GM19395 (cell line): Measurements from ENCODE around the gene C1QA.

Experiments
- ATAC-seq: cut with Tn5 transposase; IDR thresholded peaks from one replicate; pipeline ENCODE4 v1.9.1; 2021; ENCODE audit warnings: mild to moderate bottlenecking, moderate library complexity; ENCODE audit not compliant: unreplicated experiment

C1QA gene

DNA sequence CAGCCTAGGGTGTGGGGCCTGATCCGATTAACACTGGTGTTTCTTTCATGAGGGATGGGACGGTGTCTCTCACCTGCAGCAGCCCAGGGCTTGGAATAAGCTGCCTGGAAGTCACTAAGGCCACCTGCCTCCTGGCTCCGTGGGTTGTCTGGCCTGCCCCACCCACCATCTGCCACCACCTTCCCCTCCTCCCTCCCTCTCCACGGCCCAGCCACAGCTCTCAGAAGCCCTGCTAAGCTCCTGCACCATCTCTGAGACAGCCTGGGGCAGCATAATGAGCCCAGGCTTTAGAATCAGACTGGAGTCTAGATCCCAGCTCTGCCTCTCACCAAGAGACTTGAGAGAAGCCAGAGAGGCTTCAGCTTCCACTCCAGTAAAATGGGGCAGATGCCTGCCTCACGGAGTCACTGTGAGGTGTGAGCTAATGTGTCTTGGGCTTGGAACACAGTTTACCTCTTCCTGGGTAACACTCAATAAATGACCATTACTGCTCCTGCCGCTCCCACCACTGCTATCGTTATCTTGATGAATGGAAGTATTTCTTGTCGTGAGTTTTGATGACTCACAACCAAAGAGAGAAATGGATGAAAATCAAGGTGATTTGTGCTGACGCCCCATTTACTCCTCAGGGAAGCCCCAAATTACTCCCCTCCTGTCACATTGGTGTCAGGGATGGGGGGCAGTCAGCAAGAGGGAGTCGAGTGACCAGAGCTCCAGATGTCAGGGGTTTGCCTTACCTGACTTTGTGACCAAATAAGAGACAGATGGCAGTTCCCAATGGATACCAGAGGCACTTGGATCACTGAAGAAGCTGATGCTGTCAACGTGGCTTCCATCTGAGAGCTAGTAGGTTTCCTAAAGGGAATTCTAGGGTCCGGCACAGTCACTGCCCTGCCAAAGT is 23.5 kb upstream of the C1QA start:
- no peak for ATAC-seq

DNA sequence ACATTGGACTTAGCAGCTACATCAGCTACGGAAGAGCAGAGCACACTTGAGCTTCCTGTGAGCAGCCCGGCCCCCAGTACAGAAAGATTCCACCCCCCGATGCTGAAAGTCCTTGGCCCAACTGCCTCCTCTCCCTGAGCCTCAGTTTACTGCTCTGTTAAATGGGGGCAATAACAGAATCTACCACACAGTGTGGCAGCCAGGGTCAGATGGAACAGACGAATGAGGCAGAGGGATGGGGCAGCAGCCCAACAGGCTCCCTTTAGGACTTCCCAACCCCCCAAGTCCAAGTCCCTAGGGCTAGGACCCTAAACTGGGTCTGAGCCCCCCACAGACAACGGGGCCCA is 22.9 kb upstream of the C1QA start:
- no peak for ATAC-seq

DNA sequence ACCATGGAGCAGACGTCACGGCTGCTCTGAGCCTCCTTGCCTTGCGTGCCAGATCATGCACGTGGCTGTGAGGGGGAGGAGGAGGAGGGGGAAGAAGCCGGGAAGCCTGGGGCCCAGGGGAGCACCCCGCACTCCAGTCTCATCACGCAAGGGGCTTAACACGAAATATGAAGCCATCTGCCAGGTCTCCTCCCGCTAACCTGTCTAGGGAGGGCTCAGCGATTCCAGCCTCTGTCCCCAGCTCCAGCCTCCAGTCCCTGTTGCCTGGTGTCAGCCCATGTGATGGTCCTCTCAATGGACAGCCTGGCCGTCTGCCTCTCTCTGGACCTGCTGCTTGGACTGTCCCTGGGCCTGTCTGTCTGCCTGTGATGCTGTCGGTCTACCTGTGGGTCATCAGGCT is 22.5 kb upstream of the C1QA start:
- no peak for ATAC-seq

DNA sequence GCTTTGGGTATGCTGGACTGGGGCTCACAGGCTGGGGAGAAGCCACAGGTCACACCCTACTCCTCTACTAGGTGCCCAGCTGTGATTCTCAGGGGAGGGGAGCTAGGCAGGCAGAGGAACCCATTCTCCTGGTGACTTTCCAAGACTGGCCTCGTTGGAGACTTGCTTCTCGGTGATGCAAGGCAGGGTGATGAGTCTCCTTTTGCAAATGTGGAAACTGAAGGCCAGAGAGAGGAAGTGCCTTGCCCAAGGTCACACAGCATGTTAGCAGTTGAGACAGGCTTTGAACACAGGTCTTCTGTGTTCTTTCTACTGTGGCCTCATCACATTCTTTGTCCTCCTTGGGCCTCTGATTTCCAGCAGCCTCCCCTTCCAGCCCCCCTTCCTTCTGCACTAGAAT is 20.5 kb upstream of the C1QA start:
- no peak for ATAC-seq

DNA sequence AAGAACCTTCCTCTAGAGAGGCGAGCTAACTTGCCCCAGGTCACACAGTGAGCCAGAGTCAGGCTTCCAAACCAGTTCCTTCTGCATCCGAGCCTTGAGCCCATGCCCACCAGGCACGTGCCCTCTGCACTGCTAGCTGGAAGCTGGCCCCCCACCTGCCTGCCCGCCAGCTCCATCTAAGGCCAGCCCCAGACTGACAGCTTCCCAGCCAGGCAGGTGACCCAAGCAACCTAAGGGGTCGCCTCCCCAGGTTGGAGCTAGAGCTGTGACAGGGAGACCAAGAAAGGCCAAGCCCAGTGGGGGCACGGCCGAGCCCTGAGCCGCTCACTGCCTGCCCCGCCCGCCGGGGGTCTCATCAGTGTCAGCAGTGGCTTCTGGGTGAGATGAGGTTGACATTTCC is 19.9 kb upstream of the C1QA start:
- no peak for ATAC-seq

DNA sequence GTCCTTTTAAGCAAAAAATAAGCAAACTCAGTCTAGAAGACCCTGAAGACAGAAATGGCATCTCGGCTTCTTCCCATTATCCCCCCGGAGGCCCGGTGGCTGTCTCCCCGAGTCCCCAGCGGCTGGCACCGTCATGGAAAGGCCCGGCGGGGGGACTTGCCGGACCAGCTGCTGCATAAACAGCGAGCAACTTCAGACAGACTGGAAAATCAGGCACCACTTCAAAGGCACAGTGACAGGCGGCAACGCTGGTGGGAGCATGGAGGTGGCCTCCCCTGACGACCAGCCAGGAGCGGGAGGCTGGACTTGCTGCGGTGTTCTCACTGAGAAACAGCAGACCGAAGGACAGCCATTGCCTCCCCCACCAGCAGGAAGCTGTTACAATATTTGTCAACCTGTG is 18.4 kb upstream of the C1QA start:
- ATAC-seq = no peak

DNA sequence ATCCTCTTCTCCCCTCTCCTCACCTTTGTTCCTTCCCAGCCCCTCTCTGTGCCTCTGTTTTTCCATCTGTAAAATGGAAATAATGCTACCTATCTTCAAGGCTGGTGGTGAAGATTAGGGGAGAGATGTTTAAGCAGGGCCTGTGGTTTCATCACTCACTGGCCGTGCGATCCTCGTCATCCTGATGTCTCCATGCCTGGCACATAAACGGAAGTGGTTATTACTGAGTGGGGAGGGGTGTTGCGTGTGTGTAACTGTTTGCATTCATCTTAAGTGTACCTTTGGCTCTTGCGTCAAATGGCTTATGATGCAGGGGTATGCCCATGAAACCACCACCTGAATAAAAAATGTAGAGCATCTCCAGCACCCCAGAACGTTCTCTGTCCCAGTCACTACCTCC is 17.2 kb upstream of the C1QA start:
- no peak for ATAC-seq

DNA sequence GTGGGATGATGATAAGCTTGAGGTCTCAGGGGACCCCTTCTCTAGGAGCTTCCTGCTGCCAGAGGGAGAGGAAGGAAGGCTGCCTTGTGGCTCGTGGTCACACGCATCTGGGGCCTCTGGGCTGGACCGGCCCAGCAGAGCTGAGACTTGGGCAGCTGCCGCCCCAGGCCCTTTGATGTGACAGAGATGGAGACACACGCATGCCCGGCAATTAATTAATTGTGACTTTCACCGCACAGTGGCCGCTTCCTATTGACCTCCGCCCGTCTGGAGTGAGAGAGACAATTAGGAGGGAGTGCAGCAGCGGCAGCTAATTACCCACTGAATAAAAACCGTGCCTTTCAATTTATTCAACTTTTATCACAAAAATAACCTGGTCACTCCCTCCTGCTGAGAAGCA is 16.6 kb upstream of the C1QA start:
- ATAC-seq = no peak

DNA sequence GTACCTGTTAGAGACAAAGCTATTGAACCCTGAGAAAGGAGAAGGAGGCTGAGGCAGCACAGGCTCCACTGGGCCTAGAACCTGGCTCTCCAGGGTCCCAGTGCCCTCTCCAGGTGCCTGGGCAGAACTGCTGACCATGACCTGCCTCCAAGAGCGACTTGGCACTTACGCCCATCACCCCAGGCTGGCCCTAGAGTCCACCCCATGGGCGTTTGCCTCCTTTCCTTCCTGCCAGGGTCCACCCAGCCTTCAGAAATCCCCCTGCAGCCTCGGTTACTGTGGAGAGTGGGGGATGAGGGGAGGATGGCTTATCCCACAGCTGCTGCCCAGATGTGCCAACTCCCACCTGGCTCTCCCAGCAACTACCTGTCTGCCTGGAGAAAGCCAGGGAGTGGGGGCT is 14.7 kb upstream of the C1QA start:
- ATAC-seq = no peak

DNA sequence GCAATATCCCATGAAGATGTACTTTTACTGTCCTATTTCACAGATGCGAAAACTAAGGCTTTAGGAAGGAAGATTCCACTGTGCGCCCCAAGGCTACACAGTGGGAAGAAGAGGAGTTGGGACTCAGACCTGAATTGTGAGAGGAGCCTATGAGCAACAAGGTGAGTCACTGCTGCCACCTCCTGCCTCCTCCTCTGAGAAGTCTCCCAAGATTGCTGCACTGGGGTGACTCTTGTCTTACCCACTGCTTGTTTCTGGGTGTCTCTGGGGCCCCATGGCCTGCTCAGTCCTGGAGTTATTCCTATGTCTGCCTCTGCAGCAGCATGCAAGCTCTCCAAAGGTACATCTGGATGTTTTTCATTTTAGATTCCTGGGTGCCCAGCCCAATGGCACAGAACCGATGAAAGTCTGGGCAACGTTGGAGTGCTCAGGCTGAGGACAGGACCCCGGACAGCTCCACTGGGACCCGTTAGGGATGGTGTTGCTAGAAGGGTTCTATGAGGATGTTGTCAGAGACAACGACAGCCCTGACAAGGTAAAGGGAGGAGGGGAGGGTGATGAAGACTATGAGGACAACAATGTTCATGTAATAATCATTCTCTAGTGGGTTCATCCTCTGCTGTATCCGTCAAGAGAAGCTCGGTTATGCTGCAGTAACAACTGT is 11.0 kb upstream of the C1QA start:
- ATAC-seq = no peak

DNA sequence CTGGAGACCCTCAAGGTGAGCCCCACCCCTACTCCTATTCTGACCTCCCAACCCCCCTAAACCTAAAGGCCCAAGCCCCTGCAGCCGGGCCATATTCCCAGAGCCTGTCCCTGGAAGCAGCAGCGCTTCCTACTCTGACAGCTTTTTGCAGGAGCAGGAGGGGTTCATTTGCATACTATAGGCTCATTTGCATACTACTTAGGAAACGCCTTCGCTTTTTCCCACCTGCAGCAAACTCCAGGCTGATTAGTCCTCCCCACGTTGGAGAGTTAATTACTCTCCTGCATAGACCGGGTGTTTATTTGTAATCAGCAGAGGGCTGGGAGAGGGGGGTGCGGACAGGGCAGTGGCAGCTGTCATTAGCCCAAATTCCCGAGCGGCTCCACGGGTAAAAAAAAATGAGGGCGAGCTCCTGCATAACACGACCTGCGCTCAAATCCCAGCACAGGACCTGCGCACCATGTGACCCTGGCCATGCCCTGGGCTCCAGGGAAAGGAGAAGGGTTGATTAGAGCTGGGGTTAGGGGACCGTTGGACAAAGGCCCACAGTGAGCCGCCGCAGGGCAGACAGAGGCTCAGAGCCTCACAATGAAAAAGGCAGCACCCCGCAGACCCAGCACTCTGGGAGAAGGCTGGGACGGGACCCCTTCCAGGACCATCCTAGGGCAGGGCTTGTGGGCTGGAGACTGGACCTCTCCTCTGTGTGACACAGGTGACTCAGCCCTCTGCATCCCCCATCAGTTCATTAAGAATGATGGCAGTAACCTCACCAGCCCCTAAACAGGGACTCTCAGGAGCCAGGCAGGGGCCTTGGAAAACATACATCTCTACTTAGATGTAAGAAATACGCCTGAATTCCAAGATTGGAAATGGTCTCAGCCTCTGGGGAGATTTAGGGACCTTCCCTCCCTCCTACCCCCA is 9.9 kb upstream of the C1QA start:
- no peak for ATAC-seq

DNA sequence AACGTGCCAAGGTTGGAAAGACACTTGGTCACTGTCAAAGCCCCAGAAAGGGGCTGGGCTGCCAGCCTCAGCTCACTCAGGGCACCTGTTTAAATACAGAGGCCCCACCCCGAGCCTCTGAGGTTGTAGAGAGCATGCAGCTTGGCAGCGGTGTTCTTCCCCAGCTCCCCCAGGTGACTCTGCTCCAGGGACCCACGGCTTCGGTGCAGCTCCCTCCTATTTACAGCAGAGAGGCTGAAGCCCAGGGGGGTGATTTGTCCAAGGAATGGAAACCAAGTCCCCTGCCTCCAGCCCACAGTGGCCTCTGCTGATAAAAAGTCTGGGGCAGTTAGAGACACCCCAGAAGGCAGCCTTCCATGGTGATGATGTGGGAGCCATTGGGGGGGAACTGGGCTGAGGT is 9.1 kb upstream of the C1QA start:
- no peak for ATAC-seq

DNA sequence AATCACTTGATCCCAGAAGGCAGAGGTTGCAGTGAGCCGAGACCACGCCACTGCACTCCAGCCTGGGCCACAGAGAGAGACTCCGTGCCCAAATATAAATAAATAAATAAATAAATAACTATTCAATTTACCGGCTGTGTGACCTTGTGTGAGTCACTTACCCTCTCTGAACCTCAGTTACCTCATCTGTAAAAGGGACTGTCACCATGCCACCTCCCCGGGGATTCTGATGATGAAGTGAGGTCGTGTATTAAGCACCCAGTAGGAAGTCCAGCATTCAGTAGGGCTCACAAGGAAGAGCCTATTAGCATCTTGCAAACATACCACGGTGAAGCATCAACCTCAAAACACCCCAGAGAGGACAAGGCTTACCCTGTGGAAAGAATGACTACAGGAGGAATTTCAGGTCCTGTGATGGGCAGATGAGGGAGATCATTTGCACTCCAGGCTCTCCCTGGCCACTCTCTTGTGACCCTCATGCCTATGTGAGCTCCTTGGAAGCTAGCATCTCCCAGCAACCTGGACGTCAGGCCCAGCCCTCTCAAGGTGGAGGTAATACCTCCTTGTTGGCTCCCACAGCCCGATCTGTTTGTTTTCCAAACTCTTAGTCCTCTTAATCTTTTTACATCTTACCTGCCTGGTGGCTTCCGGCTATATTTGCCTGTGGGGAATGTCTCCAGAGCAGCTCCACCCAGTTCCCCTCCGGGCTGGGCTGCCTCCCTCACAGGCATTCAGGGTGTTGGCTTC is 7.6 kb upstream of the C1QA start:
- ATAC-seq = no peak

DNA sequence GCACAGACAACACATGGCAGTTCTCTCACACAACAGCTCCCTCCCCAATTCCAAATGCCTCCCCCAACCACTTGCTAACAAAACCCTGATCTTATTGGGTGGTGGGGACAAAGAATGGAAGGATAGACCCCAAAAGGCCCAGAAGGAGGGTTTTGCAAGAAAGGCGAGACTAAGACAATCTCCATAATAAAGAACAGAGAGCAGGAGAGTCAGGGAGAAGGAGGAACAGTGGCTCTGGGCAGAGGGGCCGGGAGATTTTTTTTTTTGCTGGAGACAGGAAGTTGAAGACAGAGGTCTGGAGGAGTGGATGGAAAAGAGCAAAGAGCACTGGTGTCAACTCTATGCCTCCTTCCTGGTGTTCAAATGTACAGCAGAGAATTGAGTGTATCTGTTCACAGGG is 6.5 kb upstream of the C1QA start:
- ATAC-seq = no peak

DNA sequence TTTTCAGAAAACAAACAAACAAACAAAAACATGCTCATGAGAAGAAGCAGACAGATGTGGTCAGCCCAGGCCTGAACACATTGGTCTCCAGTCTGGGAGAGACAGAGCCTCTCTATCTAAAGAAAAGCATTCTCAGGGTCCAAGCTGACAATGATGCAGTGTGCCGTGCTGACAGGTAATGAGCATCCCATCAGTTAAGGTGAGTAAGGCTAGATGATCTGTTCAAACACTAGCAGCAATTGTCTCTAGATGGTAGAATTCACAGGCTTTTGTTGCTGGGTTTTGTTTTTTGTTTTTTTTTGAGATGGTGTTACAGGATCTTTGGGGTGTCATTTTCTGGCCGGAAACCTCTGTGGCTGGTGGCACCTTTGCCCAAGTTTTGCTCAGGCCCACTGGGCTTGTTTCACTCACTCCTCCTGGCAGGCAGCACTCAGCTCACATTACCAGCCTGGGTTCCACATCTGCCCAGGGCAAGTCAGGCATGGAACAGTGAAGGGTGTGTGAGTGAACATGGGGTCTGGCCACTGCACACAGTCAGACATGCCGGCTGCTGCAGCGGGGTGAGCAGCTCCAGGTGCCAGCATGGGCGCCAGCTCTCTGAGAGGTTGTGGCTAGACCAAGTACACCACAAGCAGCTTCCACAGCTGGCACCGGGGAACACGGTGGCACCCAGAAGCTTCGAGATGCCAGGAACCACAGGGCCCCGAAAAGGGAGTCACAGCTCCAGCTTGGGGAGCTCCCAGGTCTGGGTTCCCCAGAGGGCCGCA is 2.5 kb upstream of the C1QA start:
- ATAC-seq = no peak

DNA sequence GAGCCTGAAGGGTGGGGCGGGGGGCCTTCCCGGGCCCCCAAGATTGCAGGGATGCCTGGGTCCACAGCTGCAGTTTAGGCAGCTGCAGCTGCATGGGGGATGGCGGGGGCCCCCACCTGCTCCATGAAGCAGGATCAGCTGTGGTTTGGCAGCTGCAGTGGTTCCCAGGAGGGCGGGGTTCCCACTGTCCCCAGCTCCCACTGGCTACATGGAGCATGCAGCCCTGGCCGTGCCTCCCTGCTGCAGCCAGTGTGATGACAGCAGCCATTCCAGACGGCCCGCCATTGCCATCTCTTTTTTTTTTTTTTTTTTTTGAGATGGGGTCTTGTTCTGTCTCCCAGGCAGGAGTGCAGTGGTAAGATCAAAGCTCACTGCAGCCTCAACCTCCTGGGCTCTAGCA is 992 bp upstream of the C1QA start:
- ATAC-seq = no peak

DNA sequence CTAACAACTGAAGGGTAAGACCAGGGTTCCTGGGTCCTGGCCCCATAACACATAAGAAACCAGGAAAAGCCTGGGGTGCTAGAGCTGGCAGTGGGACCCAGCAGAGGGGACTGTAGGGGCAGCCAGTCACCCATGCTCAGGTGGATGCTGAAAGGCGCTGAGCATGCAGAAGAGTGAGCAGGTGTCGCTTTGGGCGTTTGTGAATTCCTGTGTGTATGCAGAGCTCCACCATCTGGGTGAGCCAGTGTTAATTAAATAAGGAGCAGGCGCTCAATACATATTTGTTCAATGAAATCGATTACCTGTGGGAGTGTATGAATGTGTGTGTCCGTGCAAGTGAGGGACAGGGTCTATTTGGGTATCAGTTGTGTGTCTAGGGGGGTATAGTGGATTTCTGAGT is 499 bp downstream of the C1QA start:
- no peak for ATAC-seq

DNA sequence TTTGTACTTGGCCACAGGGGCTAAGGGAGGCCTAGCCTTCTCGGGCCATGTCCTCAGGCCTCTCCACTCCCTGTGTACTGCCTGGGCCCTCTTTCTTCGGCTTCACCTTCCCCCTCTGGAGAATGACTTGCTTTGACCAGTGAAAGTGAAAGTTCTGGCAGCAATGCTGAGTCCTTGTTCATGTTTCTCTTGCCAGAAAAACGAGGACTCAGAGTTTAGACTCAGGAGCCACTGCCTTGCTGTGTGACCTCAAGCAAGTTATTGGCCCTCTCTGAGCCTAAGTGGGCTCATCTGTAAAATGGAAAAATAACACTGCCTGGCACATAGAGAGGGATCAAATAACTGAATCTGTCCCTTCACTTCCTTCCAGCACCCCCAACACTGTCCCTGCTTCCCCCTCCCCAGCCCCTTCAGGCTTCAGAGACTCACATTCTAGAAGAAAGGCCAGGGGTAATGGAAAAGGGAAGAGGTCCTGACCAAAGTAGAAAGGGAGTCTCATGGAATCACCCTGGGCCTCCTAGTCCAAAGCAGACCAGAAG is 1.5 kb downstream of the C1QA start:
- no peak for ATAC-seq

DNA sequence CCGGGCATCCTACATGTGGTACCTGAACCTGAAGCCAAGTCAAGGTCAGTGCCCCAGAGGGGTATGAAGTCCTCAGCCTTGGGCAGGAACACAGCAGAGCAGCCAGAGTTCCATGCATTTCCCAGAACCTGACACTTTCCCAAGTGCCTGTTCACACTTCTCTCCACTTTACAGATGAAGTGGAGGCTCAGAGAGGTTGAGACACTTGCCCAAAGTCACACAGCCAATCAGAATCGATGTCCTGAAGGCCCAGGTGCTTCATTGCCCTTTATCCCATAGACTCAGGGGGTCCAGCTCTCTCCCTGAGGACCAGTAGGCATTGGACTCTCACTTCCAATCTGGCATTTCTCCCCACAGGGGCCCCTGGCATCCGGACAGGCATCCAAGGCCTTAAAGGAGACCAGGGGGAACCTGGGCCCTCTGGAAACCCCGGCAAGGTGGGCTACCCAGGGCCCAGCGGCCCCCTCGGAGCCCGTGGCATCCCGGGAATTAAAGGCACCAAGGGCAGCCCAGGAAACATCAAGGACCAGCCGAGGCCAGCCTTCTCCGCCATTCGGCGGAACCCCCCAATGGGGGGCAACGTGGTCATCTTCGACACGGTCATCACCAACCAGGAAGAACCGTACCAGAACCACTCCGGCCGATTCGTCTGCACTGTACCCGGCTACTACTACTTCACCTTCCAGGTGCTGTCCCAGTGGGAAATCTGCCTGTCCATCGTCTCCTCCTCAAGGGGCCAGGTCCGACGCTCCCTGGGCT is 2.2 kb downstream of the C1QA start:
- ATAC-seq = no peak
